DOHH2 (cell line): ENCODE data around the gene MARK1.

ENCODE experiments used
- CTCF ChIP-seq: fragments of 200-600 bp; sonication (generic); IDR thresholded peaks from one replicate; pipeline ENCODE4 v1.5.1; 2014; ENCODE audit warnings: antibody characterized with exemption, mild to moderate bottlenecking, low read depth, low read length; ENCODE audit not compliant: poor library complexity, severe bottlenecking
- EZH2phosphoT487 ChIP-seq: fragments of 200-600 bp; sonication (generic); IDR thresholded peaks from 2 replicates; pipeline ENCODE4 v1.6.1; 2017; ENCODE audit warnings: borderline replicate concordance, mild to moderate bottlenecking, antibody characterized with exemption, low read length, moderate library complexity, mixed read lengths

- TF ChIP-seq CTCF: no peak
- TF ChIP-seq EZH2phosphoT487: no peak
These were observed 168.4 kb downstream of the MARK1 start for GRCh38 chr1:220696226-220696862.
